Sigmoid colon (tissue), 4 donors: ENCODE data around the gene LONRF2.

Experiments
- CTCF ChIP-seq, 4 experiments: fragments of 450-650 bp in 3 of 4; fragments of 200-600 bp in 1 of 4; IDR thresholded peaks; one replicate each; pipeline ENCODE4 v1.5.1; 2016 to 2019; ENCODE audit warnings: antibody characterized with exemption in 4 of 4, mild to moderate bottlenecking in 3 of 4, moderate library complexity in 2 of 4
- EP300 ChIP-seq, 4 donors: sonication (generic); formaldehyde crosslinking; IDR thresholded peaks; one replicate each; pipeline ENCODE4 v1.6.1; 2017; ENCODE audit warnings: antibody characterized with exemption in 4 of 4
- POLR2A ChIP-seq, 2 donors: fragments of 450-650 bp; IDR thresholded peaks; one replicate each; pipeline ENCODE4 v1.6.1; 2016; ENCODE audit warnings: antibody characterized with exemption in 2 of 2, mild to moderate bottlenecking in 2 of 2, moderate library complexity in 2 of 2
- POLR2AphosphoS5 ChIP-seq, 4 donors: sonication (generic); formaldehyde crosslinking; IDR thresholded peaks; one replicate each; pipeline ENCODE4 v1.6.1; 2017; ENCODE audit warnings: antibody characterized with exemption in 4 of 4

GRCh38 chr2:100237163-100237562 is 85.1 kb downstream of the LONRF2 start:
- no peak for TF ChIP-seq CTCF (IDR thresholded peaks at IDR 0.05)
- no peak for TF ChIP-seq POLR2A (IDR thresholded peaks at IDR 0.05)
- no peak for TF ChIP-seq POLR2AphosphoS5 (IDR thresholded peaks at IDR 0.05)
- no peak for TF ChIP-seq EP300 (IDR thresholded peaks at IDR 0.05)
